GM23338 (cell line): ENCODE data around the gene CIT. TPM values are rescaled to one million over a fixed set of nuclear protein-coding genes. Genes with fewer than 3 reads are reported as not detected.

Experiments
- ATAC-seq: fragments of 200-7000 bp; cut with Tn5 transposase; 3 replicates; pipeline ENCODE4 v1.9.1; 2020
- DNase-seq: peaks from one replicate; pipeline ENCODE4 v3.0.0-alpha.2; 2015; ENCODE audit warnings: low spot score
- H2AFZ ChIP-seq: fragments of 200-600 bp; sonication (generic); 2 replicates; pipeline ENCODE4 v1.8.0; 2016; ENCODE audit warnings: antibody characterized with exemption, mild to moderate bottlenecking, moderate library complexity
- H3F3A ChIP-seq: fragments of 200-600 bp; sonication (generic); replicated peaks from 2 replicates; pipeline ENCODE4 v1.8.0; 2017; ENCODE audit warnings: antibody characterized with exemption, mixed run types, low read depth
- H3K27ac ChIP-seq: fragments of 200-600 bp; sonication (generic); 2 replicates; pipeline ENCODE4 v1.6.1; 2016; ENCODE audit warnings: low read depth
- H3K27me3 ChIP-seq: fragments of 200-600 bp; sonication (generic); 2 replicates; pipeline ENCODE4 v1.8.0; 2016; ENCODE audit warnings: mild to moderate bottlenecking, mixed run types, moderate library complexity; ENCODE audit not compliant: insufficient read depth
- H3K36me3 ChIP-seq: fragments of 200-600 bp; sonication (generic); 2 replicates; pipeline ENCODE4 v1.8.0; 2016; ENCODE audit warnings: mild to moderate bottlenecking; ENCODE audit not compliant: insufficient read depth
- H3K4me1 ChIP-seq: fragments of 200-600 bp; sonication (generic); 2 replicates; pipeline ENCODE4 v1.8.0; 2016; ENCODE audit warnings: mild to moderate bottlenecking, moderate library complexity; ENCODE audit not compliant: insufficient read depth
- H3K4me2 ChIP-seq: fragments of 200-600 bp; sonication (generic); 2 replicates; pipeline ENCODE4 v1.7.1; 2017; ENCODE audit warnings: mixed run types
- H3K4me3 ChIP-seq: fragments of 200-600 bp; sonication (generic); 2 replicates; pipeline ENCODE4 v1.6.1; 2016; ENCODE audit warnings: mixed run types
- H3K79me2 ChIP-seq: fragments of 200-600 bp; sonication (generic); replicated peaks from 2 replicates; pipeline ENCODE4 v1.8.0; 2017; ENCODE audit warnings: mild to moderate bottlenecking; ENCODE audit not compliant: insufficient read depth
- H3K9me2 ChIP-seq: fragments of 200-600 bp; sonication (generic); 2 replicates; pipeline ENCODE4 v1.8.0; 2017; ENCODE audit not compliant: insufficient read depth
- H4K20me1 ChIP-seq: fragments of 200-600 bp; sonication (generic); replicated peaks from 2 replicates; pipeline ENCODE4 v1.8.0; 2017; ENCODE audit warnings: mild to moderate bottlenecking; ENCODE audit not compliant: insufficient read depth
- H3K27ac Mint-ChIP-seq: 2 replicates; pipeline ENCODE4 v1.8.0; 2020; ENCODE audit warnings: inconsistent platforms, mild to moderate bottlenecking, moderate library complexity, mixed read lengths
- H3K27me3 Mint-ChIP-seq: 3 replicates; pipeline ENCODE4 v1.8.0; 2022; ENCODE audit warnings: low read depth, mild to moderate bottlenecking, moderate library complexity, mixed read lengths, inconsistent platforms; ENCODE audit not compliant: insufficient read depth, poor library complexity
- H3K36me3 Mint-ChIP-seq: 3 replicates; pipeline ENCODE4 v1.8.0; 2021; ENCODE audit warnings: low read depth, mild to moderate bottlenecking, inconsistent platforms, moderate library complexity, mixed read lengths
- H3K4me1 Mint-ChIP-seq: 3 replicates; pipeline ENCODE4 v1.8.0; 2020; ENCODE audit warnings: mild to moderate bottlenecking, inconsistent platforms, mixed read lengths
- H3K4me3 Mint-ChIP-seq: 3 replicates; pipeline ENCODE4 v1.8.0; 2021; ENCODE audit warnings: moderate library complexity, mild to moderate bottlenecking, inconsistent platforms, mixed read lengths
- H3K9me3 Mint-ChIP-seq: 3 replicates; pipeline ENCODE4 v1.8.0; 2020; ENCODE audit warnings: moderate library complexity, mild to moderate bottlenecking, inconsistent platforms, mixed read lengths
- CREB1 ChIP-seq: fragments of 250-450 bp; sonication (Bioruptor Pico); IDR thresholded peaks from 2 replicates; pipeline ENCODE4 v1.5.0; 2020; ENCODE audit warnings: low read depth, mild to moderate bottlenecking, moderate library complexity
- CTCF ChIP-seq, 2 experiments: fragments of 200-600 bp in 1 of 2; sonication (generic) in 1 of 2; conservative IDR thresholded peaks; 2 replicates each; pipeline versions ENCODE4 v1.5.1 to v1.6.1; 2016 to 2017; ENCODE audit warnings: antibody characterized with exemption in 2 of 2, low read depth in 2 of 2, mild to moderate bottlenecking in 2 of 2, moderate library complexity in 1 of 2
- EZH2phosphoT487 ChIP-seq: fragments of 200-600 bp; sonication (generic); IDR thresholded peaks from one replicate; pipeline ENCODE4 v1.8.1; 2018; ENCODE audit warnings: antibody characterized with exemption; ENCODE audit not compliant: unreplicated experiment
- JUNB ChIP-seq: IDR thresholded peaks from one replicate; pipeline ENCODE4 v1.6.1; 2016; ENCODE audit warnings: antibody characterized with exemption; ENCODE audit not compliant: unreplicated experiment
- NANOG ChIP-seq: IDR thresholded peaks from 2 replicates; pipeline ENCODE4 v1.6.1; 2016; ENCODE audit warnings: antibody characterized with exemption, borderline replicate concordance
- REST ChIP-seq: IDR thresholded peaks from one replicate; pipeline ENCODE4 v1.6.1; 2018; ENCODE audit warnings: antibody characterized with exemption; ENCODE audit not compliant: unreplicated experiment
- STAT1 ChIP-seq: IDR thresholded peaks from one replicate; pipeline ENCODE4 v1.6.1; 2016; ENCODE audit warnings: antibody characterized with exemption; ENCODE audit not compliant: unreplicated experiment
- ZNF114 ChIP-seq: fragments of 250-450 bp; sonication (Bioruptor Pico); IDR thresholded peaks from 2 replicates; pipeline ENCODE4 v1.5.0; 2020; ENCODE audit warnings: mild to moderate bottlenecking, moderate library complexity
- polyA plus RNA-seq: library from polyadenylated mRNA; unstranded; fragments of >200 nt; fragmentation: Nextera tagmentation; extraction: Ambion mirVana; gene quantifications from 2 replicates; pipeline ENCODE4 v1.2.1, GENCODE V29; 2016
- total RNA-seq: library from RNA; depleted of rRNA; stranded (reverse); fragments of >200 nt; shearing (Covaris generic); gene quantifications from 2 replicates; pipeline ENCODE4 v1.2.3, GENCODE V29; 2014
- TF ChIP-seq, protein P1 (sequence below): IDR thresholded peaks from 2 replicates; pipeline ENCODE4 v1.6.1; 2016; ENCODE audit warnings: antibody characterized with exemption

CIT gene
- total and polyA plus RNA-seq, 2 experiments from 2014 or later, result 9.7 to 47.8 TPM

GRCh38 chr12:119822046-119822445 lies 55.1 kb downstream of the CIT start:
- no peak overlapping the region for H3K4me3 ChIP-seq
- no peaks in the 10 kb centered on the region for H3K4me1 Mint-ChIP-seq
- no peak overlapping the region for H3K27ac Mint-ChIP-seq
- H3K36me3 ChIP-seq, result peaks cover 11% of the 10 kb centered on the region
- no peaks in the 10 kb centered on the region for H3K9me3 Mint-ChIP-seq
- no peaks in the 10 kb centered on the region for H3K4me1 ChIP-seq
- peaks cover 8% of the 10 kb centered on the region for H4K20me1 ChIP-seq
- H3K27me3 ChIP-seq, result no peaks in the 10 kb centered on the region
- DNase-seq, result no peak
- H3K27me3 Mint-ChIP-seq, result no peaks in the 10 kb centered on the region
- H3F3A ChIP-seq, result no peaks in the 10 kb centered on the region
- peaks cover 37% of the 10 kb centered on the region for H3K36me3 Mint-ChIP-seq
- H2AFZ ChIP-seq, result no peak overlapping the region
- H3K79me2 ChIP-seq, result no peaks in the 10 kb centered on the region; the same call in 1 of the 2 replicates
- no peak overlapping the region for H3K27ac ChIP-seq
- no peak overlapping the region for H3K4me2 ChIP-seq
- no peak for ATAC-seq
- TF ChIP-seq STAT1 (no peak), CTCF (conservative IDR thresholded peaks at IDR 0.05; ENCODE audit: low read depth in 2 of 2) (no peak), CREB1 (CRISPR knock-in tag) (no peak), JUNB (no peak), REST (no peak)
- no peaks in the 10 kb centered on the region for H3K9me2 ChIP-seq
- H3K4me3 Mint-ChIP-seq, result no peak overlapping the region

GRCh38 chr12:119819322-119819721 lies 57.8 kb downstream of the CIT start:
- Mint-ChIP-seq H3K4me3 (no peak overlapping the region), H3K9me3 (no peaks in the 10 kb centered on the region), H3K27me3 (peaks cover 2% of the 10 kb centered on the region), H3K4me1 (no peaks in the 10 kb centered on the region), H3K36me3 (peaks cover 39% of the 10 kb centered on the region; the same call in 2 of the 3 replicates), H3K27ac (no peak overlapping the region)
- no peaks in the 10 kb centered on the region; the same call in 1 of the 2 replicates for H3K79me2 ChIP-seq
- ATAC-seq, result no peak
- H4K20me1 ChIP-seq, result peaks cover 8% of the 10 kb centered on the region
- no peaks in the 10 kb centered on the region for H3K4me1 ChIP-seq
- H3K4me3 ChIP-seq, result no peak overlapping the region
- no peaks in the 10 kb centered on the region for H3K27me3 ChIP-seq
- H3K36me3 ChIP-seq, result peaks cover 11% of the 10 kb centered on the region
- H2AFZ ChIP-seq, result no peak overlapping the region
- DNase-seq, result no peak
- H3K4me2 ChIP-seq, result no peak overlapping the region
- no peak overlapping the region for H3K27ac ChIP-seq
- no peaks in the 10 kb centered on the region for H3F3A ChIP-seq
- no peaks in the 10 kb centered on the region for H3K9me2 ChIP-seq
- TF ChIP-seq CREB1 (CRISPR knock-in tag), result no peak
- TF ChIP-seq ZNF114 (CRISPR knock-in tag), result no peak
- TF ChIP-seq REST, result no peak
- TF ChIP-seq EZH2phosphoT487, result no peak
- TF ChIP-seq, protein P1, sequence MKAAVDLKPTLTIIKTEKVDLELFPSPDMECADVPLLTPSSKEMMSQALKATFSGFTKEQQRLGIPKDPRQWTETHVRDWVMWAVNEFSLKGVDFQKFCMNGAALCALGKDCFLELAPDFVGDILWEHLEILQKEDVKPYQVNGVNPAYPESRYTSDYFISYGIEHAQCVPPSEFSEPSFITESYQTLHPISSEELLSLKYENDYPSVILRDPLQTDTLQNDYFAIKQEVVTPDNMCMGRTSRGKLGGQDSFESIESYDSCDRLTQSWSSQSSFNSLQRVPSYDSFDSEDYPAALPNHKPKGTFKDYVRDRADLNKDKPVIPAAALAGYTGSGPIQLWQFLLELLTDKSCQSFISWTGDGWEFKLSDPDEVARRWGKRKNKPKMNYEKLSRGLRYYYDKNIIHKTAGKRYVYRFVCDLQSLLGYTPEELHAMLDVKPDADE, result no peak
- TF ChIP-seq JUNB, result no peak
- no peak for TF ChIP-seq NANOG
